GM19351 (cell line): Measurements from ENCODE around the gene ZBTB7A.
"Not testable (repeated sequence)": the region's sequence is repeated elsewhere in the genome, so short reads cannot be mapped to it uniquely, and the experiment has no call there.

Source experiments
- ATAC-seq: cut with Tn5 transposase; IDR thresholded peaks from one replicate; pipeline ENCODE4 v1.9.1; 2021; ENCODE audit warnings: mild to moderate bottlenecking, moderate library complexity; ENCODE audit not compliant: unreplicated experiment

The ZBTB7A gene

DNA sequence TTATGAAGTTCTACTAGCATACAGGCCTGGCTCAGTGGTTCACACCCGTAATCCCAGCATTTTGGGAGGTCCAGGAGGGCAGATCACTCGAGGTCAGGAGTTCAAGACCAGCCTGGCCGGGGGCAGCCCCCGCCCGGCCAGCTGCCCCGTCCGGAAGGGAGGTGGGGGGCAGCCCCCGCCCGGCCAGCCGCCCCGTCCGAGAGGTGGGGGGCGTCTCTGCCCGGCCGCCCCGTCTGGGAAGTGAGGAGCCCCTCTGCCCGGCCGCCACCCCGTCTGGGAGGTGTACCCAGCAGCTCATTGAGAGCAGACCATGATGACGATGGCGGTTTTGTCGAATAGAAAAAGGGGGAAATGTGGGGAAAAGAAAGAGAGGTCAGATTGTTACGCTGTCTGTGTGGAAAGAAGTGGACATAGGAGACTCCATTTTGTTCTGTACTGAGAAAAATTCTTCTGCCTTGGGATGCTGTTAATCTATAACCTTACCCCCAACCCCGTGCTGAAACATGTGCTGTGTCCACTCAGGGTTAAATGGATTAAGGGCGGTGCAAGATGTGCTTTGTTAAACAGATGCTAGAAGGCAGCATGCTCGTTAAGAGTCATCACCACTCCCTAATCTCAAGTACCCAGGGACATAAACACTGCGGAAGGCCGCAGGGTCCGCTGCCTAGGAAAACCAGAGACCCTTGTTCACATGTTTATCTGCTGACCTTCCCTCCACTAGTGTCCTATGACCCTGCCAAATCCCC lies 67.9 kb downstream of the ZBTB7A start:
- ATAC-seq, result not testable (repeated sequence)

DNA sequence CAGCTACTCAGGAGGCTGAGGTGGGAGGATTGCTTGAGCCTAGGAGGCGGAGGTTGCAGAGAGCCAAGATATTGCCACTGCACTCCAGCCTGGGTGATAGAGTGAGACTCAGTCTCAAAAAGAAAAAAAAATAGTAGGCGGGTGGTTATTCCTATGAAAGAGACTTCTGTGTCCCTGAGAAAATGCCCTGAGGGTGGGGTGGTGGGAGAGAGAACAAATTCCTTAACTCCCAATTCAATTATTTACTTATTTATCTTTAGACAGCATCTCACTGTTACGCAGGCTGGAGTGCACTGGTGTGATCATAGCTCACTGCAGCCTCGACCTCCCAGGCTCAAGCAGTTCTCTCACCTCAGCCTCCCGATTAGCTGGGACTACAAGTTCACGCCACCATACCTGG lies 71.1 kb downstream of the ZBTB7A start:
- no peak for ATAC-seq
